Measurements from ENCODE around the gene VDAC1.

VDAC1 gene

GRCh38 chr5:134046801-134047686, 42.3 kb upstream of the VDAC1 start:
- TF ChIP-seq CTCF (IDR thresholded peaks at IDR 0.05; ENCODE audit: insufficient read depth, low read length) (no peak), REST (IDR thresholded peaks at IDR 0.05; ENCODE audit: insufficient replicate concordance, low read depth) (no peak), GABPA (IDR thresholded peaks at IDR 0.05; ENCODE audit: low read depth) (no peak), SPI1 (IDR thresholded peaks at IDR 0.05; ENCODE audit: borderline replicate concordance, low read depth) (no peak)
- Histone ChIP-seq H3K27ac (replicated peaks) (no peak overlapping the region), H3K27me3 (ENCODE audit: insufficient read depth, poor library complexity, severe bottlenecking) (no peaks in the 10 kb centered on the region), H3K4me3 (replicated peaks; ENCODE audit: insufficient read depth, low read length) (no peak overlapping the region)
- no peak for DNase-seq (ENCODE audit: low read depth in 1 of 2, low spot score in 1 of 2)

- Histone ChIP-seq H3K27me3 (ENCODE audit: insufficient read depth, poor library complexity, severe bottlenecking) (no peaks in the 10 kb centered on the region), H3K4me3 (replicated peaks; ENCODE audit: insufficient read depth, low read length) (no peak overlapping the region), H3K27ac (replicated peaks) (no peak overlapping the region)
- TF ChIP-seq REST (IDR thresholded peaks at IDR 0.05; ENCODE audit: insufficient replicate concordance, low read depth) (no peak), CTCF (IDR thresholded peaks at IDR 0.05; ENCODE audit: insufficient read depth, low read length) (no peak), POLR2AphosphoS5 (IDR thresholded peaks at IDR 0.05; ENCODE audit: low read depth) (no peak), SPI1 (IDR thresholded peaks at IDR 0.05; ENCODE audit: borderline replicate concordance, low read depth) (no peak), GABPA (IDR thresholded peaks at IDR 0.05; ENCODE audit: low read depth) (no peak)
- DNase-seq (ENCODE audit: low read depth in 1 of 2, low spot score in 1 of 2) = no peak
Observed at GRCh38 chr5:134046330-134046729, 41.6 kb upstream of the VDAC1 start.

- Histone ChIP-seq H3K27ac (replicated peaks) (no peak overlapping the region), H3K4me3 (replicated peaks; ENCODE audit: insufficient read depth, low read length) (no peak overlapping the region), H3K27me3 (ENCODE audit: insufficient read depth, poor library complexity, severe bottlenecking) (no peaks in the 10 kb centered on the region)
- no peak for TF ChIP-seq SPI1 (IDR thresholded peaks at IDR 0.05; ENCODE audit: borderline replicate concordance, low read depth)
- no peak for DNase-seq (ENCODE audit: low read depth in 1 of 2, low spot score in 1 of 2)
Observed at GRCh38 chr5:134043793-134044792, 39.3 kb upstream of the VDAC1 start.

Data from HL-60 (cell line).